GM12892 (cell line): Measurements from ENCODE around the gene IL1A.

Source experiments
- DNase-seq: peaks from one replicate; pipeline ENCODE4 v3.0.0; 2011; ENCODE audit not compliant: insufficient read length
- FAIRE-seq: peaks from 2 replicates; lab custom pipeline; 2011; peaks lifted over from hg19 to GRCh38; lab: Jason Lieb, UNC
- POLR2A ChIP-seq: IDR thresholded peaks from 2 replicates; pipeline ENCODE4 v1.6.1; 2011; ENCODE audit warnings: low read depth, low read length, control low read depth
- POLR2AphosphoS5 ChIP-seq: IDR thresholded peaks from 2 replicates; pipeline ENCODE4 v1.6.1; 2011; ENCODE audit warnings: low read depth, low read length, control low read depth
- TAF1 ChIP-seq: IDR thresholded peaks from 2 replicates; pipeline ENCODE4 v1.6.1; 2011; ENCODE audit warnings: low read depth, mild to moderate bottlenecking, control low read depth, low read length, borderline replicate concordance

IL1A gene

DNA sequence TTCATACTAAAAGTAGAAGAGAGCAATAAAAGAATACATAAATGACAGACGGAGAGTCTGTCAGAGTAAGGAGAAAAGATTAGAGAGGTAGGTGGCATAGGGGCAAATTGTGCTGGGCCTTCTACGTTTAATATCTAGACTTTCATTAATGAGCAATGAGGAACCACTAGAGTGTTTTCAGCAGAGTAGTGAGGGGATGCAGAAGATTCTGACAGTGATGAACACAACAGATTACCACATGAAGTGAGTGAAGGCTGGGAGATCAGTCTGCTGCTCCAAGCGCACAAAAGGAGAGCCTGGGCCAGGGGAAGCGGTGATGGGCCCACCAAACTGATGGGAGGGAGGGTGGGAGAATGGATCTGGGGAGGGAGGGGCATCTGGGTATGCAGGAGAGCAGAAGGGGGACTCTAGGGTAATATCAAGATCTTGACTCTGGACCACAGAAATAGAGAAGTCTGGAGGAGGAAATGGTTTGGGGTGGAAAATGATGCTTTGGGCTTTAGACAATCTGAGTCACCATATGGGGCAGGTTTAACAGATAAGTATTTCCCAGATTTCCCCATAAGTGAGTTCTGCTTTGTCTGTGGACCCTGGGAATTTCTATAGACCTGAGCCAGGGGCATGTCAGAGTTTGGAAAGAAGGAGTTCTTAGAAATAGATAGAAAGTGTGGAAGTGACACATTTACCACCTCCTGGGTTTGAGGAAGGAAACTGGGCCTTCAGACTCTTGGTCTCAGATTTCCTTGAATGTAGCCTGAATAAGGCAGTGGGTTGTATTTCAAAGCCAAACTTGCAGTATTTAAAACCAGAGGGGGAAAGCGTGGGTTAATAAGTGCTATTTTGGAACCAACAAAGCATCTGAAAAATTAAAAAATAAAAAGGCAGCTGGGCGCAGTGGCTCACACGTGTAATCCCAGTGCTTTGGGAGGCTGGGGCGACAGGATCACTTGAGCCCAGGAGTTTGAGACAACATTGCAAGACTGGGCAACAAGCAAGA, 15.0 kb upstream of the IL1A start:
- no peak for TF ChIP-seq TAF1
- no peak for TF ChIP-seq POLR2A
- no peak for TF ChIP-seq POLR2AphosphoS5
- DNase-seq (no peak), FAIRE-seq (no peak)

DNA sequence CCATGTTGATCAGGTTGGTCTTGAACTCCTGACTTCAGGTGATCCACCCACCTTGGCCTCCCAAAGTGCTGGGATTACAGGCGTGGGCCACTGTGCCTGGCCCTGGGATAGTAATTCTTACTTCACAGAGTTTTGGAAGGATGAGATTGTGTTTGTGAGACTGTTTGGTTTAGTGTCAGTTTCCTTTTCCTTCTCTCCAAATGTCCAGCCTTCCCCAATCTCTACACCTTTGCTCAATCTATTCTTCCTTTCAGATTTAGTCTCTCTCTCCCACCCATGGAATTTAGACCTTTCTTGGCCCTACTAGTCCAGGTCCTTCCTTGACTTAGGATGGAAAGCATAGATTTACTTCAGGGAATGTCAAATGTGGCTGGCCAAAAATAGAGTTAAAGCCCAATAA, 12.2 kb upstream of the IL1A start:
- DNase-seq (no peak), FAIRE-seq (no peak)
- no peak for TF ChIP-seq POLR2A
- no peak for TF ChIP-seq POLR2AphosphoS5
- no peak for TF ChIP-seq TAF1

DNA sequence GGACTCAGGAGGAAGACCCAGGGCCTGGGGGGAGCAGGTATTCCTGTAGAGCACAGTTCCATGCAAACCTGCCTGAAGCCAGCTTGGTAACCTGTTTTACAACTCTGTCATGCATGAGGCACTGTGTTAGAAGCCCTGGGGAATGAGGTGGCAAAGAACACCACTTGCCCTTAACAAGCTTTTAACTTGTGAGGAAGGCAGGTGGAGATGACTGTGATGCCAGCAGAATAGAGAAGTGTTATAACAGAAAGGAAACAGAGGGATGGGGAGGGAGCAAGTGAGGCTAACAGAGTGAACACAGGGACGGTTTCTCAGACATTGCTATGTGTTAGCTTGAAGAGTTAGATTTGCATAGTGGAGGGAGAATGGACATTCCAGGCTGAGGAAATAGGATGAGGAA, 11.5 kb upstream of the IL1A start:
- DNase-seq = no peak
- peak; percentile 36 for FAIRE-seq
- no peak for TF ChIP-seq POLR2AphosphoS5
- no peak for TF ChIP-seq POLR2A
- no peak for TF ChIP-seq TAF1

DNA sequence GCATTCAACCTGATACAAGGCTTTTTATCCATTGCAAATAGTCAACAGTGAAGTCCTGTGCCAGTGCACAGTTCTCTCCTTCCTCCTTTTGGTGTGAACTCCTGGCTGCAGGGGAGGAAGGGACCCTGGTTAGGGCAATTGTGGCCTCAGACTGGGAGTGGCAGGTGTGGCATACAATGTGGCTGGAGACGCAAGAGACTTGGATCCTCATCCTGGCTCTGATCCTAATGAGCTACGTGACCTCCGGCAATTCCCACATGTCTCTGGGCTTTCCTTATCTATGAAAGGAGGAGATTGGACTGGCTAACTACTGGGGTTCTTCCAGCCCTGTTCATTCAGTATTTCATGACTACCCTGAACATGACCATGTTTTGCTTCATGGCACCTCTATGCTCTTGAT, 10.5 kb upstream of the IL1A start:
- DNase-seq = no peak
- no peak for FAIRE-seq

DNA sequence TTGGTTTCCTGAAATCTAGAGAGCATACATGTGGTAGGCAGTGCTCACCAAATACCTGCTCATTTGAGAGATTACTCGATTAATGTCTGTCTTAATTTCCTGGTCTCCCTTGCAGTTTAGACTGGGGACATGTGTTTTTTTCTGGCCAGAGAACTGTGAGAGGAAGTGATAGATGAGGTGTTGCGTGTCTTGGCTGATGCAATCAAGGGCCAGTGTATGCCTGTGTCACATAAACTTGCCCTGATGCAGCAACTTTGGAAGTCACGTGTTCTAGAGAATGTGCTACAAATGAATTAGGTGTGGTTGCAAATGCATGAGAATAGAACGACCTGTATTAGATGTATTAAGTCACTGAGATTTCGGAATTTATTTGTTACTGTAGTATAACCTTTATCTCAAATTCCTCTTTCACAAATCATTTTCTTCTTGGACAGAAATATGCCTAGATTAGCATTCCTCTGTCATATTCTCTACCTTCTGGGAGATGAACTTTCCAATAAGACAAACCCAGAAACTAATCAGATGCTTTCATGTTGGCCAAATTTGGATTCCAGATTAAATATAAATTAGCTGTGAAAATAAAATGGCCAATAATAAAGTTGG, 9.9 kb upstream of the IL1A start:
- DNase-seq (no peak), FAIRE-seq (peak; percentile 42)
- TF ChIP-seq POLR2AphosphoS5 = no peak
- no peak for TF ChIP-seq POLR2A
- no peak for TF ChIP-seq TAF1

More for the DNA sequence above, 10.5 kb upstream of the IL1A start:
- no peak for TF ChIP-seq TAF1
- TF ChIP-seq POLR2A = no peak
- no peak for TF ChIP-seq POLR2AphosphoS5

DNA sequence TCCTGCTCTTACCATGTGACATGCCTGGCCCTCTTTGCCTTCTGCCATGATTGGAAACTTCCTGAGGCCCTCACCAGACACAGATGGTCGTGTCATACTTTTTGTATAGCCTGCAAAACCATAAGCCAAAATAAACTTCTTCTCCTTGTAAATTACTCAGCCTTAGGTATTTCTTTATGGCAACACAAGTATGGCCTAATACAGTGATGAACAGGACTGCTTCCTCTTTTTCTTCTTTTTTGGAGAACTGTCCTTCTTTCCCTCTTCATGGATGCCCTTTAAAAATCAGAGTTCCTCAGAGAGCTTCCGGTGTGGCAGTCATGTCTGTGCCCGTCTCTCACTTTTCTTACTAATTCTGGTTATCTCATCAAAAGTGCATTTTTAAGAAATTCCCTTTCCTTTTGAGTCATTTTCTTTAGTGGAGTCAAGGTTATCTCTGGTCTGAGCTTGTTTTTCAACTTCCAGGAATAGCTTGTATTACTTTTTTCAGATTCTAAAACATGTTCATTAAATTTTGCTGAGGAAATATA, 9.2 kb upstream of the IL1A start:
- FAIRE-seq (no peak), DNase-seq (no peak)
- TF ChIP-seq POLR2AphosphoS5 = no peak
- no peak for TF ChIP-seq POLR2A
- TF ChIP-seq TAF1 = no peak

DNA sequence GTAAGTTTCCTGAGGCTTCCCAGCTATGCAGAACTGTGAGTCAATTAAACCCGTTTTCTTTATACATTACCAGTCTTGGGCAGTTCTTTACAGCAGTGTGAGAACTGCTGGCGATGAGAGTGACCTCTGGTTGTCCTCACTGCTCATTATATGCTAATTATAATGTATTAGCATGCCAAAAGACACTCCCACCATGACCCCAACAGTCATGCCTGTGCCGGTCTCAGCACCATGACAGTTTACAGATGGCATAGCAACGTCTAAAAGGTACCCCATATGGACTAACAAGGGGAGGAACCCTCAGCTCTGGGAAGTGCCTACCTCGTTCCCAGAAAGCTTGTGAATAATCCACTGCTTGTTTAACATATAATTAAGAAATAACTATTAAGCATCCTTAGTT, 8.1 kb upstream of the IL1A start:
- FAIRE-seq = no peak
- TF ChIP-seq POLR2A (no peak), TAF1 (no peak), POLR2AphosphoS5 (no peak)
- no peak for DNase-seq

DNA sequence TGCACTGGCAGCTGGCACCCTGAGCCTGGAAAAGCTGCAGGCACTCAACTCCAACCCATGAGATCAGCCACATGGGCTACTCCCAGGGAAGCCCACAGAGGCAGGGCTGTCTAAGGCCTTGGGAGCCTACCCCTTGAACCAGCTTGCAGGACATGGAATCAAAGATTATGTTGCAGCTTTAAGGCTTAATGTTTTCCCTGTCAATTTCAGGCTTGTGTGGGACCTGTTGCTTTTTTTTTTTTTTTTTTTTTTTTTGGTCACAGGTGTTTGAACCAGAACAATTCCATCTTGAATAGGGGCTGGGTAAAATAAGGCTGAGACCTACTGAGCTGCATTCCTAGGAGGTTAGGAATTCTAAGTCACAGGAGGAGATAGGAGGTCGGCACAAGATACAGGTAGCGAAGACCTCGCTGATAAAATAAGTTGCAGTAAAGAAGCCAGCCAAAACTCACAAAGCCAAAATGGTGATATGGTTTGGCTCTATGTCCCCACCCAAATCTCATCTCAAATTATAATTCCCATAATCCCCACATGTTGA, 7.5 kb upstream of the IL1A start:
- FAIRE-seq = no peak
- DNase-seq = no peak
- TF ChIP-seq POLR2A = no peak
- no peak for TF ChIP-seq POLR2AphosphoS5
- TF ChIP-seq TAF1 = no peak

DNA sequence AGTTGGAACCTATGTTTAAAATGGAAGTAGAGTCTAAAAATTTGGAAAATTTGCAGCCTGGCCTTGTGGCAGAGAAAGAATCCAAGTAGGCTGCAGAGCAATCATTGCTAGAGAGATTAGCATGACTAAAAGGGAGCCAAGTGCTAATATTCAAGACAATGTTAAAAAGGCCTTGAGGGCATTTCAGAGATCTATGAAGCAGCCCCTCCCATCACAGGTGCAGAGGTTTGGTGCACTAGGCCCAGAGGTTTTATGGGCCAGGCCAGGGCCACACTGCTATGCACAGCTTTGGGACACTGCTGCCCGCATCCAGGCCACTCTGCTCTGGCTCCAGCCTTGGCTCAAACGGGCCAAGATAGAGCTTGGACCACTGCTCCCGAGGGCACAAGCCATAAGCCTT, 6.7 kb upstream of the IL1A start:
- DNase-seq (no peak), FAIRE-seq (no peak)
- TF ChIP-seq POLR2AphosphoS5 (no peak), TAF1 (no peak), POLR2A (no peak)

DNA sequence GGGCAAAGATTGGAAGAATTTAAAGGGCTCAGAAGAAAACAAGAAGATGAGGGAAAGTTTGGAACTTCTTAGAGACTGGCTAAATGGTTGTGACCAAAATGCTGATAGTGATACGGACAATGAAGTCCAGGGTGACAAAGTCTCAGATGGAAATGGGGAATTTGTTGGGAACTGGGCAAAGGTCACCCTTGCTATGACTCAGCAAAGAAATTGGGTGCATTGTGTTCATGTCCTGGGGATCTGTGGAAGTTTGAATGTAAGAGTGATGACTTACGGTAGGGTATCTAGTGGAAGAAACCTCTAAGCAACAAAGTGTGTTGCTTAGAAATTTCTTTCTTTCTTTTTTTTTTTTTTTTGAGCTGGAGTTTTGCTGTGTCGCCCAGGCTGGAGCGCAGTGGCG, 6.0 kb upstream of the IL1A start:
- no peak for DNase-seq
- TF ChIP-seq TAF1 = no peak
- TF ChIP-seq POLR2AphosphoS5 = no peak
- no peak for TF ChIP-seq POLR2A
- no peak for FAIRE-seq

DNA sequence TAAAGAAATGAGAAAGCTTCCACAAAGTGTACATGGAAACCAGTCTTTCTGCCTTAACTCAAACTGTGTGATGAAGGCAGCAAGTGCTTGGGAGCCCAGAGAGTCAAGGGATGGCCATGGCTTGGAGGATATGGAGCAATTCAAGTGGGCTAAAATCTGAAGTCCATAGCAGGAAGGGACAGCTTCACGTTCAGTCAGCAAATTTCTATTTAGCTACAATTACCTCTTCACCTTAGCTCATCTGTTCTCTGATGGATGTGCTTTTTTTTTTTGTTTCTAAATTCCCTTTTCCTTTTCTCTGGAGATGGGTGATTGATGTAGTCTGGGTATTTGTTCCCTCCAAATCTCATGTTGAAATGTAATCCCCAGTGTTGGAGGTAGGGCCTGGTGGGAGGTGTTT, 4.9 kb upstream of the IL1A start:
- DNase-seq (no peak), FAIRE-seq (no peak)
- no peak for TF ChIP-seq POLR2AphosphoS5
- no peak for TF ChIP-seq POLR2A
- no peak for TF ChIP-seq TAF1

DNA sequence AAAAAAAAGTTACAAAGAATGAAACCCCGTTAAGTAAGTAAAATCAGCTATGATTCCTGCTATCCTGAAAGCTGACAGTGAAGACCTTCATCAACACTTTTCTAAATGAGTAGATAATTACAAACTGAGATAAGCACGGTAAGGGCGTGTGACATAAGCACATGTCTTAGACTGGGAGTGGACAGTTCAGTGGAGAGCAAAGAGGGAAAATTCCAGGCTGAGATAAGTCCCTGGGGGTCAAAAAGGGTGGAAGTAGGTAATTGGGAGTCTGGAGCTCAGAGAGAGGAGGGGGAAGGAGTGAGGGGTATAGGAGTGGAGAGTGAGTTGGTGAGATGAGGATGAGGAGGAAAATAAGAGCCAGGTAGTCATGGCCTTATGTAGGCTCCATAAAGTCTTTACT, 4.4 kb upstream of the IL1A start:
- no peak for TF ChIP-seq POLR2AphosphoS5
- TF ChIP-seq POLR2A = no peak
- TF ChIP-seq TAF1 = no peak
- no peak for FAIRE-seq

More for the DNA sequence above, 4.4 kb upstream of the IL1A start:
- no peak for DNase-seq
